GM23338 (cell line): ENCODE measurements around the gene USP3. TPM values are rescaled to one million over a fixed set of nuclear protein-coding genes. Genes with fewer than 3 reads are reported as not detected.

Source experiments
- ATAC-seq: fragments of 200-7000 bp; cut with Tn5 transposase; 3 replicates; pipeline ENCODE4 v1.9.1; 2020
- DNase-seq: peaks from one replicate; pipeline ENCODE4 v3.0.0-alpha.2; 2015; ENCODE audit warnings: low spot score
- H2AFZ ChIP-seq: fragments of 200-600 bp; sonication (generic); 2 replicates; pipeline ENCODE4 v1.8.0; 2016; ENCODE audit warnings: antibody characterized with exemption, mild to moderate bottlenecking, moderate library complexity
- H3F3A ChIP-seq: fragments of 200-600 bp; sonication (generic); replicated peaks from 2 replicates; pipeline ENCODE4 v1.8.0; 2017; ENCODE audit warnings: antibody characterized with exemption, mixed run types, low read depth
- H3K27ac ChIP-seq: fragments of 200-600 bp; sonication (generic); 2 replicates; pipeline ENCODE4 v1.6.1; 2016; ENCODE audit warnings: low read depth
- H3K27me3 ChIP-seq: fragments of 200-600 bp; sonication (generic); 2 replicates; pipeline ENCODE4 v1.8.0; 2016; ENCODE audit warnings: mild to moderate bottlenecking, mixed run types, moderate library complexity; ENCODE audit not compliant: insufficient read depth
- H3K36me3 ChIP-seq: fragments of 200-600 bp; sonication (generic); 2 replicates; pipeline ENCODE4 v1.8.0; 2016; ENCODE audit warnings: mild to moderate bottlenecking; ENCODE audit not compliant: insufficient read depth
- H3K4me1 ChIP-seq: fragments of 200-600 bp; sonication (generic); 2 replicates; pipeline ENCODE4 v1.8.0; 2016; ENCODE audit warnings: mild to moderate bottlenecking, moderate library complexity; ENCODE audit not compliant: insufficient read depth
- H3K4me2 ChIP-seq: fragments of 200-600 bp; sonication (generic); 2 replicates; pipeline ENCODE4 v1.7.1; 2017; ENCODE audit warnings: mixed run types
- H3K4me3 ChIP-seq: fragments of 200-600 bp; sonication (generic); 2 replicates; pipeline ENCODE4 v1.6.1; 2016; ENCODE audit warnings: mixed run types
- H3K79me2 ChIP-seq: fragments of 200-600 bp; sonication (generic); replicated peaks from 2 replicates; pipeline ENCODE4 v1.8.0; 2017; ENCODE audit warnings: mild to moderate bottlenecking; ENCODE audit not compliant: insufficient read depth
- H3K9me2 ChIP-seq: fragments of 200-600 bp; sonication (generic); 2 replicates; pipeline ENCODE4 v1.8.0; 2017; ENCODE audit not compliant: insufficient read depth
- H4K20me1 ChIP-seq: fragments of 200-600 bp; sonication (generic); replicated peaks from 2 replicates; pipeline ENCODE4 v1.8.0; 2017; ENCODE audit warnings: mild to moderate bottlenecking; ENCODE audit not compliant: insufficient read depth
- H3K27ac Mint-ChIP-seq: 2 replicates; pipeline ENCODE4 v1.8.0; 2020; ENCODE audit warnings: inconsistent platforms, mild to moderate bottlenecking, moderate library complexity, mixed read lengths
- H3K27me3 Mint-ChIP-seq: 3 replicates; pipeline ENCODE4 v1.8.0; 2022; ENCODE audit warnings: low read depth, mild to moderate bottlenecking, moderate library complexity, mixed read lengths, inconsistent platforms; ENCODE audit not compliant: insufficient read depth, poor library complexity
- H3K36me3 Mint-ChIP-seq: 3 replicates; pipeline ENCODE4 v1.8.0; 2021; ENCODE audit warnings: low read depth, mild to moderate bottlenecking, inconsistent platforms, moderate library complexity, mixed read lengths
- H3K4me1 Mint-ChIP-seq: 3 replicates; pipeline ENCODE4 v1.8.0; 2020; ENCODE audit warnings: mild to moderate bottlenecking, inconsistent platforms, mixed read lengths
- H3K4me3 Mint-ChIP-seq: 3 replicates; pipeline ENCODE4 v1.8.0; 2021; ENCODE audit warnings: moderate library complexity, mild to moderate bottlenecking, inconsistent platforms, mixed read lengths
- H3K9me3 Mint-ChIP-seq: 3 replicates; pipeline ENCODE4 v1.8.0; 2020; ENCODE audit warnings: moderate library complexity, mild to moderate bottlenecking, inconsistent platforms, mixed read lengths
- CTCF ChIP-seq, 2 experiments: fragments of 200-600 bp in 1 of 2; sonication (generic) in 1 of 2; conservative IDR thresholded peaks; 2 replicates each; pipeline versions ENCODE4 v1.5.1 to v1.6.1; 2016 to 2017; ENCODE audit warnings: antibody characterized with exemption in 2 of 2, low read depth in 2 of 2, mild to moderate bottlenecking in 2 of 2, moderate library complexity in 1 of 2
- EZH2 ChIP-seq: fragments of 200-600 bp; sonication (generic); IDR thresholded peaks from one replicate; pipeline ENCODE4 v1.8.0; 2017; ENCODE audit warnings: antibody characterized with exemption, mild to moderate bottlenecking, low read depth; ENCODE audit not compliant: unreplicated experiment
- STAT1 ChIP-seq: IDR thresholded peaks from one replicate; pipeline ENCODE4 v1.6.1; 2016; ENCODE audit warnings: antibody characterized with exemption; ENCODE audit not compliant: unreplicated experiment
- ZNF331 ChIP-seq: fragments of 250-450 bp; sonication (Bioruptor Pico); IDR thresholded peaks from 2 replicates; pipeline ENCODE4 v1.5.0; 2020; ENCODE audit warnings: low read depth, mild to moderate bottlenecking, moderate library complexity
- polyA plus RNA-seq: library from polyadenylated mRNA; unstranded; fragments of >200 nt; fragmentation: Nextera tagmentation; extraction: Ambion mirVana; gene quantifications from 2 replicates; pipeline ENCODE4 v1.2.1, GENCODE V29; 2016
- total RNA-seq: library from RNA; depleted of rRNA; stranded (reverse); fragments of >200 nt; shearing (Covaris generic); gene quantifications from 2 replicates; pipeline ENCODE4 v1.2.3, GENCODE V29; 2014
- TF ChIP-seq, protein P1 (sequence below): fragments of 250-450 bp; sonication (Bioruptor Pico); IDR thresholded peaks from 2 replicates; pipeline ENCODE4 v1.5.0; 2020; ENCODE audit warnings: mild to moderate bottlenecking, moderate library complexity

Gene USP3
- total and polyA plus RNA-seq, 2 experiments from 2014 or later, result 9.7 to 9.9 TPM

GRCh38 chr15:63593705-63594671 lies 89.6 kb downstream of the USP3 start (continued):
- TF ChIP-seq, protein P1, sequence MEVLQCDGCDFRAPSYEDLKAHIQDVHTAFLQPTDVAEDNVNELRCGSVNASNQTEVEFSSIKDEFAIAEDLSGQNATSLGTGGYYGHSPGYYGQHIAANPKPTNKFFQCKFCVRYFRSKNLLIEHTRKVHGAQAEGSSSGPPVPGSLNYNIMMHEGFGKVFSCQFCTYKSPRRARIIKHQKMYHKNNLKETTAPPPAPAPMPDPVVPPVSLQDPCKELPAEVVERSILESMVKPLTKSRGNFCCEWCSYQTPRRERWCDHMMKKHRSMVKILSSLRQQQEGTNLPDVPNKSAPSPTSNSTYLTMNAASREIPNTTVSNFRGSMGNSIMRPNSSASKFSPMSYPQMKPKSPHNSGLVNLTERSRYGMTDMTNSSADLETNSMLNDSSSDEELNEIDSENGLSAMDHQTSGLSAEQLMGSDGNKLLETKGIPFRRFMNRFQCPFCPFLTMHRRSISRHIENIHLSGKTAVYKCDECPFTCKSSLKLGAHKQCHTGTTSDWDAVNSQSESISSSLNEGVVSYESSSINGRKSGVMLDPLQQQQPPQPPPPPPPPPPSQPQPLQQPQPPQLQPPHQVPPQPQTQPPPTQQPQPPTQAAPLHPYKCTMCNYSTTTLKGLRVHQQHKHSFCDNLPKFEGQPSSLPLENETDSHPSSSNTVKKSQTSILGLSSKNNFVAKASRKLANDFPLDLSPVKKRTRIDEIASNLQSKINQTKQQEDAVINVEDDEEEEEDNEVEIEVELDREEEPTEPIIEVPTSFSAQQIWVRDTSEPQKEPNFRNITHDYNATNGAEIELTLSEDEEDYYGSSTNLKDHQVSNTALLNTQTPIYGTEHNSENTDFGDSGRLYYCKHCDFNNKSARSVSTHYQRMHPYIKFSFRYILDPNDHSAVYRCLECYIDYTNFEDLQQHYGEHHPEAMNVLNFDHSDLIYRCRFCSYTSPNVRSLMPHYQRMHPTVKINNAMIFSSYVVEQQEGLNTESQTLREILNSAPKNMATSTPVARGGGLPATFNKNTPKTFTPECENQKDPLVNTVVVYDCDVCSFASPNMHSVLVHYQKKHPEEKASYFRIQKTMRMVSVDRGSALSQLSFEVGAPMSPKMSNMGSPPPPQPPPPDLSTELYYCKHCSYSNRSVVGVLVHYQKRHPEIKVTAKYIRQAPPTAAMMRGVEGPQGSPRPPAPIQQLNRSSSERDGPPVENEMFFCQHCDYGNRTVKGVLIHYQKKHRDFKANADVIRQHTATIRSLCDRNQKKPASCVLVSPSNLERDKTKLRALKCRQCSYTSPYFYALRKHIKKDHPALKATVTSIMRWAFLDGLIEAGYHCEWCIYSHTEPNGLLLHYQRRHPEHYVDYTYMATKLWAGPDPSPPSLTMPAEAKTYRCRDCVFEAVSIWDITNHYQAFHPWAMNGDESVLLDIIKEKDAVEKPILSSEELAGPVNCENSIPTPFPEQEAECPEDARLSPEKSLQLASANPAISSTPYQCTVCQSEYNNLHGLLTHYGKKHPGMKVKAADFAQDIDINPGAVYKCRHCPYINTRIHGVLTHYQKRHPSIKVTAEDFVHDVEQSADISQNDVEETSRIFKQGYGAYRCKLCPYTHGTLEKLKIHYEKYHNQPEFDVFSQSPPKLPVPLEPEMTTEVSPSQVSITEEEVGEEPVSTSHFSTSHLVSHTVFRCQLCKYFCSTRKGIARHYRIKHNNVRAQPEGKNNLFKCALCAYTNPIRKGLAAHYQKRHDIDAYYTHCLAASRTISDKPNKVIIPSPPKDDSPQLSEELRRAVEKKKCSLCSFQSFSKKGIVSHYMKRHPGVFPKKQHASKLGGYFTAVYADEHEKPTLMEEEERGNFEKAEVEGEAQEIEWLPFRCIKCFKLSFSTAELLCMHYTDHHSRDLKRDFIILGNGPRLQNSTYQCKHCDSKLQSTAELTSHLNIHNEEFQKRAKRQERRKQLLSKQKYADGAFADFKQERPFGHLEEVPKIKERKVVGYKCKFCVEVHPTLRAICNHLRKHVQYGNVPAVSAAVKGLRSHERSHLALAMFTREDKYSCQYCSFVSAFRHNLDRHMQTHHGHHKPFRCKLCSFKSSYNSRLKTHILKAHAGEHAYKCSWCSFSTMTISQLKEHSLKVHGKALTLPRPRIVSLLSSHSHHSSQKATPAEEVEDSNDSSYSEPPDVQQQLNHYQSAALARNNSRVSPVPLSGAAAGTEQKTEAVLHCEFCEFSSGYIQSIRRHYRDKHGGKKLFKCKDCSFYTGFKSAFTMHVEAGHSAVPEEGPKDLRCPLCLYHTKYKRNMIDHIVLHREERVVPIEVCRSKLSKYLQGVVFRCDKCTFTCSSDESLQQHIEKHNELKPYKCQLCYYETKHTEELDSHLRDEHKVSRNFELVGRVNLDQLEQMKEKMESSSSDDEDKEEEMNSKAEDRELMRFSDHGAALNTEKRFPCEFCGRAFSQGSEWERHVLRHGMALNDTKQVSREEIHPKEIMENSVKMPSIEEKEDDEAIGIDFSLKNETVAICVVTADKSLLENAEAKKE (CRISPR knock-in tag), result no peak
- TF ChIP-seq CTCF (conservative IDR thresholded peaks at IDR 0.05; ENCODE audit: low read depth in 2 of 2) (no peak), STAT1 (no peak), ZNF331 (CRISPR knock-in tag) (no peak)

GRCh38 chr15:63595065-63595464 lies 90.7 kb downstream of the USP3 start:
- Histone ChIP-seq H3K4me1 (peaks cover 15% of the 10 kb centered on the region), H2AFZ (no peak overlapping the region), H3K36me3 (no peaks in the 10 kb centered on the region), H3K4me2 (peak overlapping the region; percentile 8; the same call in 1 of the 2 replicates), H3K9me2 (no peaks in the 10 kb centered on the region), H3K27me3 (peaks cover 9% of the 10 kb centered on the region), H4K20me1 (no peaks in the 10 kb centered on the region), H3F3A (peaks cover 5% of the 10 kb centered on the region; the same call in 1 of the 2 replicates), H3K79me2 (no peaks in the 10 kb centered on the region), H3K27ac (no peak overlapping the region), H3K4me3 (no peak overlapping the region)
- Mint-ChIP-seq H3K4me1 (peaks cover 38% of the 10 kb centered on the region), H3K27ac (no peak overlapping the region), H3K27me3 (peaks cover 15% of the 10 kb centered on the region), H3K36me3 (peaks cover 12% of the 10 kb centered on the region; the same call in 2 of the 3 replicates), H3K4me3 (no peak overlapping the region), H3K9me3 (no peaks in the 10 kb centered on the region)
- ATAC-seq (peak; percentile 11; the same call in 2 of the 3 replicates), DNase-seq (peak; percentile 29)
- TF ChIP-seq, protein P1 (CRISPR knock-in tag), result no peak
- no peak for TF ChIP-seq EZH2
